ENCODE measurements around the gene ASTN2.

DNA sequence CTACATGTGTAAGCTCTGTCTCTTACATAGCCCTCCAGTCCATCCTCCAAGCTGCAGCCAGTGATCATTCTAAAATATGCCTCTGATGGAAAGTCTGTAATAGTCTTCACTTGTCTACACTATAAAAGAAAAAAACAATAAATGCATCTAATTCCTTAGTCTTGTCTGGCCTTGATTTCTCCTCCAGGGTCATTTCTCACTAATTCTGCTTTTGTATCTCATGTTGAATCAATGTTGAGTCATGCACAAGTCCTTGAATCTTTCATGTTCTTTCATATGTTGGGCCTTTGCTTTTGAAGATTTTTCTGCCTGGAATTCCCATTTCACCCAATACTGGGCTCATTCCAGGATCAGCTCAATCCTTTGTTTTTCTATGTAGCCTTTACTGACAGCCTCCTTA is 848.9 kb downstream of the ASTN2 start:
- TF ChIP-seq, protein P1, sequence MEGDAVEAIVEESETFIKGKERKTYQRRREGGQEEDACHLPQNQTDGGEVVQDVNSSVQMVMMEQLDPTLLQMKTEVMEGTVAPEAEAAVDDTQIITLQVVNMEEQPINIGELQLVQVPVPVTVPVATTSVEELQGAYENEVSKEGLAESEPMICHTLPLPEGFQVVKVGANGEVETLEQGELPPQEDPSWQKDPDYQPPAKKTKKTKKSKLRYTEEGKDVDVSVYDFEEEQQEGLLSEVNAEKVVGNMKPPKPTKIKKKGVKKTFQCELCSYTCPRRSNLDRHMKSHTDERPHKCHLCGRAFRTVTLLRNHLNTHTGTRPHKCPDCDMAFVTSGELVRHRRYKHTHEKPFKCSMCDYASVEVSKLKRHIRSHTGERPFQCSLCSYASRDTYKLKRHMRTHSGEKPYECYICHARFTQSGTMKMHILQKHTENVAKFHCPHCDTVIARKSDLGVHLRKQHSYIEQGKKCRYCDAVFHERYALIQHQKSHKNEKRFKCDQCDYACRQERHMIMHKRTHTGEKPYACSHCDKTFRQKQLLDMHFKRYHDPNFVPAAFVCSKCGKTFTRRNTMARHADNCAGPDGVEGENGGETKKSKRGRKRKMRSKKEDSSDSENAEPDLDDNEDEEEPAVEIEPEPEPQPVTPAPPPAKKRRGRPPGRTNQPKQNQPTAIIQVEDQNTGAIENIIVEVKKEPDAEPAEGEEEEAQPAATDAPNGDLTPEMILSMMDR (IDR thresholded peaks at IDR 0.05), result no peak
- TF ChIP-seq POLR2A (IDR thresholded peaks at IDR 0.05), result no peak
- TF ChIP-seq POLR2AphosphoS5 (IDR thresholded peaks at IDR 0.05), result no peak

Measured in prostate gland (tissue), 2 donors.